Activated CD4-positive, alpha-beta memory T cell treated with anti-CD3 and anti-CD28 coated beads for 36 hours (primary cell): Measurements from ENCODE around the gene ARL5B. TPM values are rescaled to one million over a fixed set of nuclear protein-coding genes. Genes with fewer than 3 reads are reported as not detected.

ENCODE experiments used
- CTCF ChIA-PET: fragments of 350-600 bp; sonication (Branson Sonifier 250); formaldehyde crosslinking; loops from one replicate; lab custom pipeline; 2021; ENCODE audit warnings: antibody characterized with exemption, inconsistent platforms; lab: Charles Lee
- POLR2A ChIA-PET: fragments of 350-600 bp; sonication (Branson Sonifier 250); formaldehyde crosslinking; loops from one replicate; lab custom pipeline; 2021; ENCODE audit warnings: antibody characterized with exemption; lab: Charles Lee
- DNase-seq: peaks from one replicate; pipeline ENCODE4 v3.0.0-alpha.2; 2020
- H3K27ac Mint-ChIP-seq: one replicate; pipeline ENCODE4 v1.8.0; 2021; ENCODE audit warnings: mixed read lengths
- H3K27me3 Mint-ChIP-seq: one replicate; pipeline ENCODE4 v1.8.0; 2021; ENCODE audit warnings: mixed read lengths
- H3K36me3 Mint-ChIP-seq: one replicate; pipeline ENCODE4 v1.8.0; 2021; ENCODE audit warnings: mixed read lengths
- H3K4me1 Mint-ChIP-seq: one replicate; pipeline ENCODE4 v1.8.0; 2021; ENCODE audit warnings: low read depth, mixed read lengths
- H3K4me3 Mint-ChIP-seq: one replicate; pipeline ENCODE4 v1.8.0; 2021; ENCODE audit warnings: mild to moderate bottlenecking, mixed read lengths
- H3K9me3 Mint-ChIP-seq: one replicate; pipeline ENCODE4 v1.8.0; 2021; ENCODE audit warnings: mixed read lengths
- intact Hi-C: fragments of 100-400 bp; cut with micrococcal nuclease; formaldehyde crosslinking; loops from one replicate; pipeline ENCODE4 v1.15.1; 2023
- total RNA-seq, 2 experiments: library from RNA; stranded (reverse); gene quantifications; one replicate each; pipeline ENCODE4 v1.2.3, GENCODE V29; 2021

Gene ARL5B
- total RNA-seq, 2 experiments from 2014 or later: 16.2 to 16.3 TPM

DNA sequence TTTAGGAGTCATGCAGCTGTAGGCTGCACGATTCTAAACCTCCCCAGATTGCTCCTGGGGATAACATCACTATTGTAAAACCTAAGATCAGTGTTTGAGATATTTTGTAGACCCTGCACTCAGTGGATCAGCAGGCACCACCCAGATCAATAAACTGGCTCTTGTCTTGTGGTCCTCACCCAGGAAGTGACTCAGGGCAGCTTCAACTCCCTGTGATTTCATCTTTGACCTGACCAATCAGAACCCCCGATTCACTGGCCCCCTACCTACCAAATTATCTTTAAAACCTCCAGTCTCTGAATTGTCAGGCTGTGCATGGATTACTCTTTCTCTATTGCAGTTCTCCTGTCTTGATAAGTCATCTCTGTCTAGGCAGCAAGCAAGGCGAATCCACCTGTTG, 25.7 kb downstream of the ARL5B start:
- H3K27me3 Mint-ChIP-seq: no peaks in the 10 kb centered on the region
- peaks cover 6% of the 10 kb centered on the region for H3K4me1 Mint-ChIP-seq
- H3K27ac Mint-ChIP-seq: no peak overlapping the region
- H3K4me3 Mint-ChIP-seq: no peak overlapping the region
- H3K36me3 Mint-ChIP-seq: peaks cover 16% of the 10 kb centered on the region
- no peaks in the 10 kb centered on the region for H3K9me3 Mint-ChIP-seq
- no peak for DNase-seq
- ChIA-PET CTCF (no interaction called here), POLR2A (no interaction called here)
- intact Hi-C loops: no loop called here

DNA sequence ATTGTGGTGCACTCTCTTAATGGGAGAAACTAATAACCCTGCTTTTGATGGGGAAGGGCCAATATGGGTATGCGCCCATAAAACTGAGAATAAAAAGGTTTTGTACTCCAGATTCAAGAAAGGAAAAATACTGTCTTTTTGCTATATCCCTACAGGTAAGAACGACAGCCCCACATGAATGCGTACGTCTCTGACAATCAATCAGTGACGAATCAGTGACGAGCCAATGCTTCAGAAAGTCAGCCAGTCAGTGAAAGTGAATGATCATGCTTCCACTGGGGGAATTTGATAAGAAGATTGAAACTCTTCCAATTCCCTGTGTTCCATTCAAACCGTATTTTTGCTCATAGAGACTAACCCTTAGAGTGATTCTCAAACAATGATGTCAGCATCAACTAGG, 26.3 kb downstream of the ARL5B start:
- intact Hi-C loops: no loop called here
- no peak for DNase-seq
- no peak overlapping the region for H3K27ac Mint-ChIP-seq
- peaks cover 6% of the 10 kb centered on the region for H3K4me1 Mint-ChIP-seq
- H3K27me3 Mint-ChIP-seq: no peaks in the 10 kb centered on the region
- ChIA-PET CTCF (no interaction called here), POLR2A (no interaction called here)
- H3K9me3 Mint-ChIP-seq: no peaks in the 10 kb centered on the region
- peaks cover 16% of the 10 kb centered on the region for H3K36me3 Mint-ChIP-seq
- H3K4me3 Mint-ChIP-seq: no peak overlapping the region

DNA sequence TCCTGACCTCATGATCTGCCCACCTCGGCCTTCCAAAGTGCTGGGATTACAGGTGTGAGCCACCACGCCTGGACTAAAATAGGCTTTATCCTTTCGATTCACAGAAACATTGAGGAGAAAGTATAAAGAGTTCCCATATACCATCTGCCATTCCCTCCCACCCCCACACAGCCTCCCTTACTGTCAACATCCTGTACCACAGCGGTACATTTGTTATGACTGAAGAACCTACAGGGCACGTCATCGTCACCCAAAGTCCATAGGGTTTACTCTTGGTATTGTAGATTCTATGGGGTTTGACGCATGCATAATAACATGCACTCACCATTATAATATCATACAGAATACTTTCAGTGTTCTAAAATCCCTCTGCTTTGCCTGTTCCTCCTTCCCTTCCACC, 28.0 kb downstream of the ARL5B start:
- Mint-ChIP-seq H3K4me3 (no peak overlapping the region), H3K9me3 (no peaks in the 10 kb centered on the region), H3K4me1 (peaks cover 6% of the 10 kb centered on the region), H3K36me3 (peaks cover 8% of the 10 kb centered on the region), H3K27ac (no peak overlapping the region), H3K27me3 (no peaks in the 10 kb centered on the region)
- CTCF ChIA-PET: no interaction called here
- DNase-seq: no peak
- intact Hi-C loops: no loop called here
- POLR2A ChIA-PET: no interaction called here

DNA sequence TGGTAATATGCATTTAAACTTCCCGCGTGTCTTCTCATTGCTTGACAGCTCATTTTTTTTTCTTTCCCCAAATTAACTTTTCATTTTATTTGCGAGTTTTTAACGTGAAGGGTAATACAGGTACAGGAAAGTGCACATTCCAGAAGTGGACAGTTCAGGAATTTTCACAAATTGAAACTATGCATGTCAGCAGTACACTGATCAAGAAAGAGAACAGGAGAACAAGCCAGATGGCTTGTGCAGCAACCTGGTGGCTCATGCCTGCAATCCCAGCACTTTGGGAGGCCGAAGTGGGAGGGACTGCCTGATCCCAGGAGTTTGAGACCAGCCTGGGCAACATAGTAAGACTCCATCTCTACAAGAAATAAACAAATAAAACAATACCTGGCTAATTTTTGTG, 28.5 kb downstream of the ARL5B start:
- Mint-ChIP-seq H3K9me3 (no peaks in the 10 kb centered on the region), H3K27ac (no peak overlapping the region), H3K4me3 (no peak overlapping the region), H3K36me3 (peaks cover 4% of the 10 kb centered on the region), H3K27me3 (no peaks in the 10 kb centered on the region), H3K4me1 (peaks cover 6% of the 10 kb centered on the region)
- ChIA-PET POLR2A (no interaction called here), CTCF (no interaction called here)
- no peak for DNase-seq
- intact Hi-C loops: no loop called here

DNA sequence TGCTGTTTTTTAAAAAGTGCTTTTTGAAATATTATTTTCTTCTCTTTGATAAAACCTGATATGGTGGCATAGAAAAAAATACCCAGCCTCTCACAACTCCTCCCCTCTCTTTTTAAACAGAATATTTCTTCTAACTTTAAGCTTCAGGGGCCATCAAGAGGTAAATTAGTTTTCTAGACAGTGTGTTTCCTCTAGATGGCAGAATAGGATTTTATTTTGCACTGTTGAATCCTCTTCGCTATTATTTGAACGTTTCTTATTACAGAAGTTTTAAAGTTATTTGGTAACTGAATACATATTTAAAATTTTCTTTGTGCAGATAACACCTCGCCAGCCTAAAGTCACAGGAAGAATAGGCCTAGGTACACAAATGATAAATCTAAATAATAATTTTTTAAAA, 30.3 kb downstream of the ARL5B start:
- Mint-ChIP-seq H3K9me3 (no peaks in the 10 kb centered on the region), H3K27ac (no peak overlapping the region), H3K4me1 (peaks cover 6% of the 10 kb centered on the region), H3K27me3 (no peaks in the 10 kb centered on the region), H3K36me3 (no peaks in the 10 kb centered on the region), H3K4me3 (no peak overlapping the region)
- ChIA-PET CTCF (interaction anchor here (0.6 kb wide), 1 partner anchor 1139 kb away, joined by 7 read pairs; no protein-coding TSS in a partner anchor), POLR2A (no interaction called here)
- DNase-seq: no peak
- intact Hi-C loops: no loop called here

DNA sequence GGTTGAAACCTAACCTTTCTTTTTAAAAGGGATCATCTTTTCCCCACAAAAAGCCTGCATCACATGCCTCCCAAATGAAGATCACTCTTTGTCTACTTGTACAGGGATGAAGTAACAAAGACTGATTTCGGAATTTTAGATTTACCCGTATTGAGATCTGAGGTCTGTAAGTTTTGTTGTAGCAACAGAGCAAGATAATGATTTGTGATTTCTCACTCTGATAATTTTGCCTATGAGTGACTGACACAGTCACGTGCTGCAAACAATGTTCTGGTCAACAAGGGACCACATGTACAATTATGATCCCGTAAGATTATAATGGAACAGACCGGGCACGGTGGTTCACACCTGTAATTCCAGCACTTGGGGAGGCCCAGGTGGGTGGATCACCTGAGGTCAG, 31.3 kb downstream of the ARL5B start:
- POLR2A ChIA-PET: no interaction called here
- H3K36me3 Mint-ChIP-seq: no peaks in the 10 kb centered on the region
- H3K9me3 Mint-ChIP-seq: no peaks in the 10 kb centered on the region
- intact Hi-C loops: no loop called here
- H3K4me1 Mint-ChIP-seq: no peaks in the 10 kb centered on the region
- H3K27me3 Mint-ChIP-seq: no peaks in the 10 kb centered on the region
- CTCF ChIA-PET: interaction anchor here (0.6 kb wide), 1 partner anchor 170 kb away, joined by 3 read pairs; no protein-coding TSS in a partner anchor
- H3K27ac Mint-ChIP-seq: no peak overlapping the region
- no peak for DNase-seq
- no peak overlapping the region for H3K4me3 Mint-ChIP-seq

DNA sequence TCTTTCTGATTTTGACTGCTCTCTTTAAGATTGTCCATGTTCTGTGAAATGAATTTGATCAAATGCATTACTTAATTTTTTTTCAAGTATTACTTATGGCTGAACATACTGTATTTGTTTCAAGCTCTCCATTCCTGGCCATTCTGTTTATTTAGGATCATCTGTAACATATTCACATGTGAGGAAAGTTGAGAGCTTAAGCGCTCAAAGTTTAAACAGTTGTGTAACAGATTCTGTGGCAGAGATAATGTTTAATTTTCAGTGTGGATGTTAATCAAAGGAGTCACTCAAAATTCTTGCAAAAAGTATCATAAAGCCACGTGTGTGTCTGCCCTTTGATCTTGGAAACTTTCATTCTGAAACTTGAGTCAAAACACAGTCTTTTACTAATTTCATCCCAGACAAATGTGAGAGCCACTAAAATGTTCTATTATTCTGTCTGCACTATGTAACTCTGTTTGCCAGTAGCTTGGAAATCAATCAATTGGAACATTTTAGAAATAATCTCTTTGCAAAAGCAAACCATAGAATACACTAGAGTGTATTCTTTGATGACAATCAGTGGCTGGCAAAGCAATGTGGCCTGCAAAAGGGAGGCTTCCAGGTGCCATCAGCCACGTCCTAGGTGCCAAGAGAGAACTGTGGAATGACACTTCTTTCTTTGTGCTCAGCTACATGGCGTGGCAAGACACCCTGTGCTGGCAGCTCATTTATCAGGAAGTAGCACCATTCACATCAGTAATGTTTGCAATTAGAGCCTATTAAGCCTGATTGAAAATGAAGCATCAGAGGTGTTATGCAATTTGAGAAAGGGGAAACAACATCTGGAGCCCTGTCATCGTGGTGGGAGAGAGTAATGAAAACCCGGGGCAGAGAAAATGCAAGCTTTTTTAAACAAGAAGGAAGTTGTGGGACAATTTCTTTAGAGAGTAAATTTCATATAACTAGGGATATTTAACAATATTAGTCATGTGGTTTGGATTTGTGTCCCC, 40.9 kb downstream of the ARL5B start:
- peaks cover 4% of the 10 kb centered on the region for H3K9me3 Mint-ChIP-seq
- DNase-seq: no peak
- no peaks in the 10 kb centered on the region for H3K27me3 Mint-ChIP-seq
- intact Hi-C loops: loop anchor here (1.0 kb wide), 1 partner anchor 41 kb away; the partner anchor contains the start of gene ARL5B
- CTCF ChIA-PET: no interaction called here
- POLR2A ChIA-PET: no interaction called here
- H3K4me3 Mint-ChIP-seq: no peak overlapping the region
- peaks cover 18% of the 10 kb centered on the region for H3K4me1 Mint-ChIP-seq
- H3K27ac Mint-ChIP-seq: no peak overlapping the region
- no peaks in the 10 kb centered on the region for H3K36me3 Mint-ChIP-seq

DNA sequence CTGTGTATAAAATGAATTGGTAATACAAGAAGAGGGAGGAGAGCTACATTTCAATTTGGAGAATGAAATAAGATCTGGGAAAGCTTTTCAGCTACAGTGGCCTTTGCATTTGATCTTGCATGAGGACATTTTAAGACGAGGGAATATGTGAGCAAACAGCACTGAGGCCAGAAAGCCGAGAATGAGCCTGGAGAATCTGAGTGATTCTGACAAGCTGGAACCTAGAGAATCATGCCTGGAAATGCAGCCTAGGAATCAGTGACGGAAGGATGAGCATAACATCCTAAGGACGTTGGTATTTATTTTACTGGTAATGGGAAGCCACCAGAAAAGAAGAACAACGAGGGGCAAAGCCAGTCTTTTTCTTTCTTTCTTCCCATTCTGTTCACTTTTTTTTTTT, 44.3 kb downstream of the ARL5B start:
- POLR2A ChIA-PET: no interaction called here

DNA sequence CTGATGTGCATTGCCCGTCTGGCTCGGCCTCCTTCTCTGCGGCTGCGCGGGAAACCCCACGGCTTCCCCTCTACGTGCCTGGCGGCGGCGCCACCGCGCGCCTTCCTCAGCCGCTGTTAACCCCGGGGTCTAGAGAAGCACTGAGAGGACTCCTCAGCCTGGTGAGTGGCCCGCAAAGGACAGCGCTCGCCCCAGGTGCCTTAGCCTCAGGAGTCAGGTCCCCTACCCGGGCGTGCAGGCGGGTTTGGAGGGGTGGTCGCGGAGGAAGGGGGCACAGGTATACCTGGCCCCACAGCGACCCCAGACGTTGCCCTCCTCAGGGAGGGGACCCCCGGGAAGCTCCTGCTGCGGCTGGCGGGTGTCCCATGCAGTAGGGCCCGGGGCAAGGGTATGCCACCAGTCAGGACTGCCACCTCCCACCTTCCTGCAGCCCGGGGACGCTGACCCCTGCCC, 51.0 kb downstream of the ARL5B start:
- intact Hi-C loops: no loop called here
- no peaks in the 10 kb centered on the region for H3K9me3 Mint-ChIP-seq
- H3K4me3 Mint-ChIP-seq: no peak overlapping the region
- no peak overlapping the region for H3K27ac Mint-ChIP-seq
- no peaks in the 10 kb centered on the region for H3K36me3 Mint-ChIP-seq
- ChIA-PET CTCF (no interaction called here), POLR2A (no interaction called here)
- peaks cover 4% of the 10 kb centered on the region for H3K27me3 Mint-ChIP-seq
- no peak for DNase-seq
- no peaks in the 10 kb centered on the region for H3K4me1 Mint-ChIP-seq

More for the DNA sequence above, 44.3 kb downstream of the ARL5B start:
- H3K27me3 Mint-ChIP-seq: no peaks in the 10 kb centered on the region
- DNase-seq: no peak
- no peaks in the 10 kb centered on the region for H3K9me3 Mint-ChIP-seq
- intact Hi-C loops: no loop called here
- no peaks in the 10 kb centered on the region for H3K36me3 Mint-ChIP-seq
- CTCF ChIA-PET: no interaction called here
- H3K4me1 Mint-ChIP-seq: peaks cover 18% of the 10 kb centered on the region
- no peak overlapping the region for H3K4me3 Mint-ChIP-seq
- no peak overlapping the region for H3K27ac Mint-ChIP-seq

DNA sequence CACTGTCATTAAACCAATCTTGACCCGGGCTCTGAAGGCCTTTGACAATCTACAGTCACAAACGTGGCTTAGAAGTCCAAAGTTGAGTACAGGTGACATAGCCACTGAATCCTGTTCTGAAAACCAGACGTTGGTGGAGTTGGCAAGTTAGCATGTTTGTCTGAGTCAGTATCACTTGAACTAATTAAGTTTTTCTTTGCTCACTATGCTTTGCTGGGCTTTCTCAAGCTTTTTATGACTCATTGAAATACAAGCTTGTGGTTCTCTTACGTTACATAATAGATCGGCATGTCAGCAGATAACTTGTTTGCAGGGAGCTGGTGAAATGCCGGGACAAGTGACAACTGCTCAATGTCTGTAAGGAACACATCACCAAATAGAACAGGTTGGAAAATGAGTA, 53.8 kb downstream of the ARL5B start:
- no peak overlapping the region for H3K4me3 Mint-ChIP-seq
- H3K9me3 Mint-ChIP-seq: no peaks in the 10 kb centered on the region
- H3K4me1 Mint-ChIP-seq: no peaks in the 10 kb centered on the region
- H3K36me3 Mint-ChIP-seq: no peaks in the 10 kb centered on the region
- intact Hi-C loops: no loop called here
- POLR2A ChIA-PET: no interaction called here
- no peak for DNase-seq
- no peak overlapping the region for H3K27ac Mint-ChIP-seq
- CTCF ChIA-PET: no interaction called here
- peaks cover 4% of the 10 kb centered on the region for H3K27me3 Mint-ChIP-seq

DNA sequence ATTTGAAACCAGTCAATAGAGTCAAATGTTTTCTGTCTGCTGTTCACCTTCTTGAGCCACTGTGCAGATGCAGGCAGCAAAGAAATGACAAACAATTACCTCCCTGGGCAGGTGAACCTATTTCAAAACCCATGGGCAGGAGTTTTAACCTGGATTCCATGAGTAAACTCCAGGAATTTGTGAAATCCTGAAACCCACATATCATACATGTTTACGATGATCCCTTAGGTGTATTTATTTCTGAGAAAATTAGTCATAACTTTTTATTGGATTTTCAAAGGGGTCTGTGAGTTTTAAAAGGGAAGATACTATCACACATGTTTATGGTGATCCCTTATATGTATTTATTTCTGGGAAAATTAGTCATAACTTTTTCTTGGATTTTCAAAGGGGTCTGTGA, 59.8 kb downstream of the ARL5B start:
- intact Hi-C loops: no loop called here
- DNase-seq: no peak
- Mint-ChIP-seq H3K27ac (no peak overlapping the region), H3K36me3 (no peaks in the 10 kb centered on the region), H3K4me3 (no peak overlapping the region), H3K9me3 (no peaks in the 10 kb centered on the region), H3K4me1 (no peaks in the 10 kb centered on the region), H3K27me3 (peaks cover 5% of the 10 kb centered on the region)
- ChIA-PET POLR2A (no interaction called here), CTCF (no interaction called here)

DNA sequence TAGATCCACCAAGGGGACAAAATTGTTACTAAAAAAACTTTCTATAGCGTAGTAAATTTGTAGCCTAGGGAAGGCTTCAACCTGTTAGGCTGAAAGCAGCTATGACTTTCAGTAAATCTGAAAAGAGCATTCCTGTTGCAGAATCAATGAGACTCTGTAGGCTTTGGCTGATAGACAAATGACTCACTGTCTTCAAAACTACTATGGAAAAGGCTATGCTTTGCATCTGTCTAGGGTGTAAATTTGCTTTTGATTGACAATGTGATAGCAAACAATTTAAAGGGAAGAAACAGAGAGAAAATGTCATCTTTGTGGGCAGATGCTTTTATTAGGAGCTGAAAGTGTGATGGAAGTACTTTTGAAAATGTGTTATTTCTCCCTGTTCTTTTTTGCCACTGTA, 60.6 kb downstream of the ARL5B start:
- DNase-seq: no peak
- no peaks in the 10 kb centered on the region for H3K9me3 Mint-ChIP-seq
- H3K36me3 Mint-ChIP-seq: no peaks in the 10 kb centered on the region
- intact Hi-C loops: no loop called here
- CTCF ChIA-PET: no interaction called here
- H3K4me3 Mint-ChIP-seq: no peak overlapping the region
- H3K27me3 Mint-ChIP-seq: peaks cover 5% of the 10 kb centered on the region
- POLR2A ChIA-PET: no interaction called here
- H3K4me1 Mint-ChIP-seq: no peaks in the 10 kb centered on the region
- no peak overlapping the region for H3K27ac Mint-ChIP-seq

DNA sequence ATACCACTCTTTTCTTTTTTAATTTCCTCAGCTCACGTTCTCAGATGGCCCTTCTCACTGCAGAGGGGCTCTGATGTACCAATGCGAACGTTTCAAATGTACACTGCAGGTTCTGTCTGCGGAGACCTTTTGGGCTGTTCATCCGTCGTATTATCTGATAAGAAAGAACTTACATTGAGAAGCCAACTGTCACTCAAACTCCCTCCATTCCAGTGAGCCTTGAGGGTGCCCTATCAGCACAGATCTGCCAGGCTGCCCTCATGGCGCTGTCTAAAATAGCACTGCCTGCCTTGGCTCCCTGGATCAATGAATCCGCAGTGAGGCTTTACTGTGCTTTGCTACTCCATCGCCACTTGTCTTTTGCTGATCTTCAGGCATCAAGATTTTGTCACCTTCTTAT, 61.8 kb downstream of the ARL5B start:
- no peak overlapping the region for H3K27ac Mint-ChIP-seq
- CTCF ChIA-PET: no interaction called here
- peaks cover 5% of the 10 kb centered on the region for H3K27me3 Mint-ChIP-seq
- no peaks in the 10 kb centered on the region for H3K4me1 Mint-ChIP-seq
- intact Hi-C loops: no loop called here
- no peaks in the 10 kb centered on the region for H3K9me3 Mint-ChIP-seq
- no peaks in the 10 kb centered on the region for H3K36me3 Mint-ChIP-seq
- no peak for DNase-seq
- no peak overlapping the region for H3K4me3 Mint-ChIP-seq
- POLR2A ChIA-PET: no interaction called here
